ENCODE results near the gene WFS1. TPM values are rescaled to one million over a fixed set of nuclear protein-coding genes. Genes with fewer than 3 reads are reported as not detected.

WFS1 gene
- total RNA-seq, 6 experiments from 2014 or later, result 11.3 to 19.7 (median 15.9) TPM

DNA sequence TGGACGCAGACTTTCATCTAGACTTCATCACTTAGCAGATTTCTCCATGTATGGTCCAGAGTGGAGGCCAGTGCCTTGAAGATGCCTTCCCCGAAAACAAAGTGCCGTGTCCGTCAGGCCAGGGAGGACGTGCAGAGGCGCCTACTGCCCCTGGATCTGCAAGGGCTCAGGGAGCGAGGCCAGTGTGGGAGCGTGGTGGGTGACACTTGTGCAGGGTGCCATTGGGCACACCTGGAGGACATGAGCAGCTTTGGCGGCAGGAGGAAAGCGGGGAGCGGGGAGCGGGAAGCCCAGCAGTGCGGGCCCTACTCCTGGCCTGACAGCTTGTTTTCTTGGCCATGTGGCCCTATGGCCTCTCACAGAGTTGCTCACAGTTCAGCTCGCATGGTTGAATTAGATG is 25.8 kb downstream of the WFS1 start:
- no peaks in the 10 kb centered on the region for H3K27me3 ChIP-seq
- no peaks in the 10 kb centered on the region for H3K9me3 ChIP-seq
- TF ChIP-seq, protein P1, sequence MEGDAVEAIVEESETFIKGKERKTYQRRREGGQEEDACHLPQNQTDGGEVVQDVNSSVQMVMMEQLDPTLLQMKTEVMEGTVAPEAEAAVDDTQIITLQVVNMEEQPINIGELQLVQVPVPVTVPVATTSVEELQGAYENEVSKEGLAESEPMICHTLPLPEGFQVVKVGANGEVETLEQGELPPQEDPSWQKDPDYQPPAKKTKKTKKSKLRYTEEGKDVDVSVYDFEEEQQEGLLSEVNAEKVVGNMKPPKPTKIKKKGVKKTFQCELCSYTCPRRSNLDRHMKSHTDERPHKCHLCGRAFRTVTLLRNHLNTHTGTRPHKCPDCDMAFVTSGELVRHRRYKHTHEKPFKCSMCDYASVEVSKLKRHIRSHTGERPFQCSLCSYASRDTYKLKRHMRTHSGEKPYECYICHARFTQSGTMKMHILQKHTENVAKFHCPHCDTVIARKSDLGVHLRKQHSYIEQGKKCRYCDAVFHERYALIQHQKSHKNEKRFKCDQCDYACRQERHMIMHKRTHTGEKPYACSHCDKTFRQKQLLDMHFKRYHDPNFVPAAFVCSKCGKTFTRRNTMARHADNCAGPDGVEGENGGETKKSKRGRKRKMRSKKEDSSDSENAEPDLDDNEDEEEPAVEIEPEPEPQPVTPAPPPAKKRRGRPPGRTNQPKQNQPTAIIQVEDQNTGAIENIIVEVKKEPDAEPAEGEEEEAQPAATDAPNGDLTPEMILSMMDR (IDR thresholded peaks at IDR 0.05), result no peak
- no peak for TF ChIP-seq POLR2A (IDR thresholded peaks at IDR 0.05)
- no peak overlapping the region for H3K27ac ChIP-seq
- no peaks in the 10 kb centered on the region for H3K4me1 ChIP-seq
- H3K36me3 ChIP-seq, result no peaks in the 10 kb centered on the region
- no peak for ATAC-seq
- no peak overlapping the region for H3K4me3 ChIP-seq
- 100% methylated on average over 7 of the region's 14 CpGs for WGBS (ENCODE audit: insufficient coverage, low coverage, low lambda C conversion rate, missing lambda C conversion rate)
- intact Hi-C loops (cut with DNase I), result no loop called here
- DNase-seq, result no peak

DNA sequence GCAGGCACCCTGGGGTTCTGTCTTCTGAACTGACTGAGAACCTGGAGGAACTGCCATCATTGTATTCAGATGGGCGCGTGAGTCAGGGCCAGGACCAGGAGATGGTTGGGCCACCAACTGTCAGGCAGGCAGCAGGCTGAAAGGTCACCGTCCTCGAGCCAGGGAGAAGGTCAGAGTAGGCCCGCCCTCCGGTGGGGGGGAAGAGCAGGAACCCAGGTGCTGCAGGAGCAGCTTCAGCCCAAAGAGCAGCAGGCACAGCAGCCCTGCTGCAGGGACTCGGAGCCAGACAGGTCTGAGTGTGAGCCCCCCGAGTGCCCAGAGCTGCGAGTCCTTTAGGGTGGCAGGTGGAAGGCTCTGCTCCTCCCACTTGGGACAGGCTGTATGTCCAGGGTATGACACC is 26.4 kb downstream of the WFS1 start:
- no peak overlapping the region for H3K4me3 ChIP-seq
- TF ChIP-seq POLR2A (IDR thresholded peaks at IDR 0.05), result no peak
- TF ChIP-seq, protein P1 (IDR thresholded peaks at IDR 0.05), result no peak
- H3K27ac ChIP-seq, result no peak overlapping the region
- DNase-seq (no peak), ATAC-seq (peak in 1 of 4 donors; percentile 26)
- no peaks in the 10 kb centered on the region for H3K4me1 ChIP-seq
- H3K36me3 ChIP-seq, result peaks cover 0 to 3% (median under 1%) of the 10 kb centered on the region in 4 donors
- no peaks in the 10 kb centered on the region for H3K9me3 ChIP-seq
- intact Hi-C loops (cut with DNase I), result no loop called here
- no peaks in the 10 kb centered on the region for H3K27me3 ChIP-seq
- 84% methylated on average over 4 of the region's 9 CpGs for WGBS (ENCODE audit: insufficient coverage, low coverage, low lambda C conversion rate, missing lambda C conversion rate)

GRCh38 chr4:6297266-6297815 is 27.7 kb downstream of the WFS1 start:
- peaks cover 0 to 10% (median 3%) of the 10 kb centered on the region in 4 donors for H3K36me3 ChIP-seq
- ATAC-seq (no peak), DNase-seq (no peak)
- no peak overlapping the region for H3K27ac ChIP-seq
- H3K27me3 ChIP-seq, result no peaks in the 10 kb centered on the region
- H3K9me3 ChIP-seq, result no peaks in the 10 kb centered on the region
- no peaks in the 10 kb centered on the region for H3K4me1 ChIP-seq
- TF ChIP-seq, protein P1 (IDR thresholded peaks at IDR 0.05), result no peak
- TF ChIP-seq POLR2A (IDR thresholded peaks at IDR 0.05), result no peak
- H3K4me3 ChIP-seq, result no peak overlapping the region
- 73% methylated on average over 9 of the region's 15 CpGs for WGBS (ENCODE audit: insufficient coverage, low coverage, low lambda C conversion rate, missing lambda C conversion rate)
- intact Hi-C loops (cut with DNase I), result no loop called here

DNA sequence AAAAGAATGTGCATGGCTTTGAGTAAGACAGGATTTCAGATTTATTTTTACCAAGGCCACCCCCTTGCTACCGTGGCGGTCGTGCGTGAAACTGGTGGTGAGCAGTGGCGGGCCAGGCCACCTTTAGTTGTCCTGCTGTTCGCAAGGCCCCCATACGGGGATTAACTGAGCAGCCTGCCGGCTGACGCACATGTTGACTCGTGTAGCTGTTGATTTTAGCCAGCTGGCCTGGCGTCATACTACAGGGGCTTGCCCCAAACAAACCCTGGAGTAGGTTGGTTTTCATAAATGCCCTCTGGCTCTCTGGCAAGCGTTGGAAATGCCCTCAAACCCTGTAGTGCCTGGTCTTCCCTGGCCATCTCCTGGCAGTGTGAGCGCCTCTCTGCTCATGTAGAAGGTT is 28.4 kb downstream of the WFS1 start:
- intact Hi-C loops (cut with DNase I), result no loop called here
- Histone ChIP-seq H3K4me1 (no peaks in the 10 kb centered on the region), H3K4me3 (no peak overlapping the region), H3K27ac (no peak overlapping the region), H3K9me3 (no peaks in the 10 kb centered on the region), H3K36me3 (peaks cover 0 to 12% (median 3%) of the 10 kb centered on the region in 4 donors), H3K27me3 (no peaks in the 10 kb centered on the region)
- no peak for ATAC-seq
- TF ChIP-seq, protein P1 (IDR thresholded peaks at IDR 0.05), result no peak
- no peak for TF ChIP-seq POLR2A (IDR thresholded peaks at IDR 0.05)
- 73% methylated on average over 5 of the region's 13 CpGs for WGBS (ENCODE audit: insufficient coverage, low coverage, low lambda C conversion rate, missing lambda C conversion rate)
- DNase-seq, result peak in 1 of 3 donors; percentile 13

All from right lobe of liver (tissue), 6 donors.